Measurements from ENCODE around the gene CDHR1. TPM values are rescaled to one million over a fixed set of nuclear protein-coding genes. Genes with fewer than 3 reads are reported as not detected.
"Not testable (repeated sequence)": the region's sequence is repeated elsewhere in the genome, so short reads cannot be mapped to it uniquely, and the experiment has no call there.

Gene CDHR1
- total RNA-seq, 4 donors from 2014 or later, result 6.7 to 15.0 (median 12.2) TPM

GRCh38 chr10:84178160-84178609 lies 16.2 kb upstream of the CDHR1 start:
- H3K27me3 ChIP-seq, result no peaks in the 10 kb centered on the region
- H3K9me3 ChIP-seq, result no peaks in the 10 kb centered on the region
- peak overlapping the region; percentile 72 to 89 (median 80) for H3K27ac ChIP-seq
- peaks cover 12 to 79% (median 27%) of the 10 kb centered on the region in 3 donors for H3K4me1 ChIP-seq
- peaks cover 0 to 13% (median 0%) of the 10 kb centered on the region in 3 donors for H3K36me3 ChIP-seq
- TF ChIP-seq CTCF (IDR thresholded peaks at IDR 0.05) (no peak), POLR2A (IDR thresholded peaks at IDR 0.05) (no peak)
- intact Hi-C loops (cut with DNase I), result no loop called here
- WGBS, 2 donors, result 73 to 78% methylated on average over 3 of the region's 3 CpGs
- H3K4me3 ChIP-seq, result no peak overlapping the region
- DNase-seq, result no peak

GRCh38 chr10:84179059-84179710 lies 15.2 kb upstream of the CDHR1 start:
- 28 to 43% methylated on average over 7 to 9 of the region's 12 CpGs for WGBS, 2 donors
- intact Hi-C loops (cut with DNase I), result no loop called here
- TF ChIP-seq CTCF (IDR thresholded peaks at IDR 0.05) (no peak), POLR2A (IDR thresholded peaks at IDR 0.05) (no peak)
- Histone ChIP-seq H3K36me3 (peaks cover 0 to 13% (median 0%) of the 10 kb centered on the region in 3 donors), H3K27ac (peak overlapping the region; percentile 72 to 89 (median 82)), H3K9me3 (no peaks in the 10 kb centered on the region), H3K27me3 (no peaks in the 10 kb centered on the region), H3K4me3 (no peak overlapping the region), H3K4me1 (peaks cover 10 to 70% (median 26%) of the 10 kb centered on the region in 3 donors)
- DNase-seq, result no peak

DNA sequence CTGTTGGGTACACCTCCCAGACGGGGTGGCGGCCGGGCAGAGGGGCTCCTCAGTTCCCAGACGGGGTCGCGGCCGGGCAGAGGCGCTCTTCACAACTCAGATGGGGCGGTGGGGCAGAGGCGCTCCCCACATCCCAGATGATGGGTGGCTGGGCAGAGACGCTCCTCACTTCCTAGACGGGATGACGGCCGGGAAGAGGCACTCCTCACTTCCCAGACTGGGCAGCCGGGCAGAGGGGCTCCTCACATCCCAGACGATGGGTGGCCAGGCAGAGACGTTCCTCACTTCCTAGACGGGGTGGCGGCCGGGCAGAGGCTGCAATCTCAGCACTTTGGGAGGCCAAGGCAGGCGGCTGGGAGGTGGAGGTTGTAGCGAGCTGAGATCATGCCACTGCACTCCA lies 14.0 kb upstream of the CDHR1 start:
- intact Hi-C loops (cut with DNase I); H3K9me3 ChIP-seq; H3K4me3 ChIP-seq; H3K27me3 ChIP-seq; DNase-seq: not testable (repeated sequence)
- H3K27ac ChIP-seq, result peak overlapping the region; percentile 53 to 79 (median 70)
- H3K36me3 ChIP-seq, result peaks cover 0 to 13% (median 0%) of the 10 kb centered on the region in 3 donors
- no CpG with 5 or more reads among the region's 22 CpGs for WGBS, 2 donors
- peaks cover 10 to 72% (median 29%) of the 10 kb centered on the region in 3 donors for H3K4me1 ChIP-seq

DNA sequence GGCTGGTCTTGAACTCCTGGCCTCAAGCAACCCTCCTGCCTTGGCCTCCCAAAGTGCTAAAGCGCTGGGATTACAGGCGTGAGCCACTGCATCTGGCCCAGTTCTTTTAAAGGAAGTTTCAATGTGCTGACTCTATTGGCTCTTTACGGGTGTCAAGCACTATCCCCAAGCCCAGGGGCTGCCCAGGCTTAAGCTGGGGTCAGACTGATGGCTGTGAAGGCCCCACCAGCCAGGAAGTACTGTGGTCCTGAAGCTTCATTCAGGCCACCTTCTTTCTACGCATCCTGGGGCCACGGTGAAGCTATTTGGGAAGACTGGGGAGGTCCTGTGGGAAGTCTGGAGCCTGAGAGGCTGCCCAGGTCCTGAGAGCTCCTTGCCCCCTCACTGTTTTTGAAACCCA lies 12.7 kb upstream of the CDHR1 start:
- no peaks in the 10 kb centered on the region for H3K9me3 ChIP-seq
- peaks cover 0 to 13% (median 0%) of the 10 kb centered on the region in 4 donors for H3K27me3 ChIP-seq
- no peak overlapping the region for H3K4me3 ChIP-seq
- no peak for DNase-seq
- intact Hi-C loops (cut with DNase I), result no loop called here
- TF ChIP-seq POLR2A (IDR thresholded peaks at IDR 0.05), result no peak
- TF ChIP-seq CTCF (IDR thresholded peaks at IDR 0.05), result no peak
- peaks cover 0 to 12% (median 0%) of the 10 kb centered on the region in 3 donors for H3K36me3 ChIP-seq
- WGBS, 2 donors, result 82 to 100% methylated on average over 2 to 3 of the region's 5 CpGs
- H3K27ac ChIP-seq, result peak overlapping the region in 1 of 4 donors; percentile 79
- peaks cover 10 to 61% (median 17%) of the 10 kb centered on the region in 3 donors for H3K4me1 ChIP-seq

GRCh38 chr10:84184517-84184916 lies 9.8 kb upstream of the CDHR1 start:
- DNase-seq, result no peak
- Histone ChIP-seq H3K27me3 (peaks cover 0 to 18% (median 0%) of the 10 kb centered on the region in 4 donors), H3K27ac (peak overlapping the region in 1 of 4 donors; percentile 10), H3K36me3 (no peaks in the 10 kb centered on the region), H3K9me3 (no peaks in the 10 kb centered on the region), H3K4me1 (peaks cover 0 to 32% (median 4%) of the 10 kb centered on the region in 3 donors), H3K4me3 (no peak overlapping the region)
- intact Hi-C loops (cut with DNase I), result no loop called here
- peak in 1 of 4 donors; percentile 7 for TF ChIP-seq POLR2A (IDR thresholded peaks at IDR 0.05)
- TF ChIP-seq CTCF (IDR thresholded peaks at IDR 0.05), result no peak
- 52 to 69% methylated on average over 4 of the region's 4 CpGs for WGBS, 2 donors
